Endothelial cell of umbilical vein (primary cell): ENCODE data around the gene ZBTB46. TPM values are rescaled to one million over a fixed set of nuclear protein-coding genes. Genes with fewer than 3 reads are reported as not detected.

Source experiments
- BruUV-seq: library from RNA; stranded (reverse); fragments of 400-500 nt; replicated peaks from 2 replicates; lab custom pipeline; 2021; lab: Mats Ljungman, UMichigan
- CTCF ChIA-PET: fragments of 300-600, 350-600 bp; sonication (Branson Sonifier 250); formaldehyde crosslinking; loops from one replicate; lab custom pipeline; 2021; ENCODE audit warnings: antibody characterized with exemption, inconsistent platforms; lab: Charles Lee
- POLR2A ChIA-PET: fragments of 300-600, 350-600 bp; sonication (Branson Sonifier 250); formaldehyde crosslinking; loops from one replicate; lab custom pipeline; 2021; ENCODE audit warnings: antibody characterized with exemption, inconsistent platforms; lab: Charles Lee
- DNase-seq: peaks from one replicate; pipeline ENCODE4 v3.0.0-alpha.2; 2011; ENCODE audit warnings: low read depth, low spot score
- FAIRE-seq: peaks from 2 replicates; lab custom pipeline; 2011; peaks lifted over from hg19 to GRCh38; lab: Jason Lieb, UNC
- H2AFZ ChIP-seq: 2 replicates; pipeline ENCODE4 v1.6.0; 2012; ENCODE audit warnings: low read depth, low read length, control low read depth, inconsistent platforms
- H3K27ac ChIP-seq: 2 replicates; pipeline ENCODE4 v1.5.1; 2011; ENCODE audit warnings: low read depth, mild to moderate bottlenecking, control low read depth, low read length, moderate library complexity; ENCODE audit not compliant: insufficient read depth
- H3K27me3 ChIP-seq, 2 experiments: 2 replicates each; pipeline versions ENCODE4 v1.6.0 to v1.6.1; 2011; ENCODE audit warnings: low read length in 2 of 2, mixed read lengths in 1 of 2; ENCODE audit not compliant: control insufficient read depth in 2 of 2, insufficient read depth in 2 of 2
- H3K36me3 ChIP-seq, 2 experiments: 2 replicates in 1 of 2; 3 replicates in 1 of 2; pipeline ENCODE4 v1.5.1; 2011; ENCODE audit warnings: low read length in 2 of 2, mild to moderate bottlenecking in 1 of 2, moderate library complexity in 1 of 2; ENCODE audit not compliant: control insufficient read depth in 2 of 2, insufficient read depth in 2 of 2; ENCODE audit errors: extremely low read depth in 1 of 2
- H3K4me1 ChIP-seq: 3 replicates; pipeline ENCODE4 v1.5.1; 2011; ENCODE audit warnings: mild to moderate bottlenecking, low read length; ENCODE audit not compliant: control insufficient read depth, insufficient read depth; ENCODE audit errors: extremely low read depth
- H3K4me2 ChIP-seq: 2 replicates; pipeline ENCODE4 v1.6.1; 2011; ENCODE audit warnings: low read length, control low read depth, mixed read lengths; ENCODE audit not compliant: insufficient read depth
- H3K4me3 ChIP-seq, 3 experiments: fragments of 200-600 bp in 1 of 3; sonication (generic), shearing (Covaris generic) in 1 of 3; replicated peaks in 1 of 3; 2 replicates each; pipeline ENCODE4 v1.5.1; 2011 to 2016; ENCODE audit warnings: control low read depth in 3 of 3, low read length in 3 of 3, mild to moderate bottlenecking in 2 of 3, inconsistent platforms in 1 of 3, low read depth in 1 of 3, moderate library complexity in 1 of 3; ENCODE audit not compliant: insufficient read depth in 1 of 3
- H3K79me2 ChIP-seq: 2 replicates; pipeline ENCODE4 v1.6.0; 2012; ENCODE audit warnings: low read length, inconsistent platforms; ENCODE audit not compliant: control insufficient read depth, insufficient read depth
- H3K9ac ChIP-seq: replicated peaks from 2 replicates; pipeline ENCODE3; 2011; ENCODE audit warnings: low read length, control low read depth; ENCODE audit not compliant: insufficient read depth; ENCODE audit errors: extremely low read depth
- H3K9me1 ChIP-seq: replicated peaks from 3 replicates; pipeline ENCODE4 v1.6.0; 2011; ENCODE audit warnings: mild to moderate bottlenecking, low read length; ENCODE audit not compliant: control insufficient read depth, insufficient read depth; ENCODE audit errors: extremely low read depth
- H3K9me3 ChIP-seq: replicated peaks from 2 replicates; pipeline ENCODE4 v1.5.1; 2012; ENCODE audit warnings: low read length, inconsistent platforms; ENCODE audit not compliant: control insufficient read depth, insufficient read depth
- H4K20me1 ChIP-seq: replicated peaks from 2 replicates; pipeline ENCODE3; 2011; ENCODE audit warnings: mild to moderate bottlenecking, low read length; ENCODE audit not compliant: control insufficient read depth, insufficient read depth; ENCODE audit errors: extremely low read depth
- EZH2 ChIP-seq: IDR thresholded peaks from 2 replicates; pipeline ENCODE4 v1.6.1; 2012; ENCODE audit warnings: borderline replicate concordance, low read depth, mild to moderate bottlenecking, moderate library complexity, low read length, inconsistent platforms; ENCODE audit not compliant: severe bottlenecking
- FOS ChIP-seq: IDR thresholded peaks from 2 replicates; pipeline ENCODE4 v1.6.1; 2011; ENCODE audit warnings: mild to moderate bottlenecking, low read length, moderate library complexity, borderline replicate concordance; ENCODE audit not compliant: insufficient read depth
- GATA2 ChIP-seq: IDR thresholded peaks from 2 replicates; pipeline ENCODE4 v1.7.0; 2011; ENCODE audit warnings: low read depth, mild to moderate bottlenecking, moderate library complexity, mixed read lengths, low read length; ENCODE audit not compliant: insufficient read length, insufficient read depth
- JUN ChIP-seq: IDR thresholded peaks from 2 replicates; pipeline ENCODE4 v1.6.1; 2011; ENCODE audit warnings: borderline replicate concordance, low read depth; ENCODE audit not compliant: insufficient read length, insufficient read depth
- MYC ChIP-seq: IDR thresholded peaks from one replicate; pipeline ENCODE4 v1.6.1; 2011; ENCODE audit warnings: mild to moderate bottlenecking, low read depth, low read length
- POLR2A ChIP-seq: IDR thresholded peaks from 2 replicates; pipeline ENCODE4 v1.6.1; 2012; ENCODE audit warnings: low read depth, mild to moderate bottlenecking, control low read depth, low read length
- POLR2AphosphoS5 ChIP-seq: IDR thresholded peaks from 2 replicates; pipeline ENCODE4 v1.6.1; 2012; ENCODE audit warnings: low read depth, mild to moderate bottlenecking, control low read depth, low read length, moderate library complexity; ENCODE audit not compliant: insufficient read depth
- dilution Hi-C: fragments of 300-500 bp; cut with MboI; formaldehyde crosslinking; loops from one replicate; pipeline ENCODE4 v1.15.0; 2019; ENCODE audit warnings: low sequenced_read_pairs; ENCODE audit not compliant: extremely low pct_ligation_motif_present
- intact Hi-C: fragments of 100-400 bp; cut with micrococcal nuclease; formaldehyde crosslinking; loops from one replicate; pipeline ENCODE4 v1.10.0; 2022
- polyA plus RNA-seq, 4 experiments: library from polyadenylated mRNA; depleted of rRNA in 3 of 4; stranded (reverse) in 3 of 4; unstranded in 1 of 4; fragments of >200 nt; gene quantifications; 2 replicates each; pipeline versions ENCODE4 v1.2.1 to v1.2.3, GENCODE V29; 2011 to 2012; ENCODE audit warnings: missing spikeins in 1 of 4
- total RNA-seq: library from RNA; stranded (reverse); gene quantifications from 2 replicates; pipeline ENCODE4 v1.2.3, GENCODE V29; 2021
- TF ChIP-seq, protein P1 (sequence below), 2 donors: IDR thresholded peaks; 1 replicate in 1 of 2; 2 replicates in 1 of 2; pipeline ENCODE4 v1.5.1; 2011; ENCODE audit warnings: low read length in 2 of 2, mild to moderate bottlenecking in 2 of 2, moderate library complexity in 2 of 2, control low read depth in 1 of 2, inconsistent platforms in 1 of 2, low read depth in 1 of 2; ENCODE audit not compliant: insufficient read depth in 1 of 2; ENCODE audit errors: extremely low read depth in 1 of 2
- TF ChIP-seq, protein P2 (sequence below): IDR thresholded peaks from 2 replicates; pipeline ENCODE4 v1.6.1; 2011; ENCODE audit not compliant: insufficient read depth, insufficient read length

Gene ZBTB46
- total and polyA plus RNA-seq, 2 donors (not counting 3 experiments of a cell fraction or from before 2014, with no cell fraction given), result 1.3 to 7.1 TPM

DNA sequence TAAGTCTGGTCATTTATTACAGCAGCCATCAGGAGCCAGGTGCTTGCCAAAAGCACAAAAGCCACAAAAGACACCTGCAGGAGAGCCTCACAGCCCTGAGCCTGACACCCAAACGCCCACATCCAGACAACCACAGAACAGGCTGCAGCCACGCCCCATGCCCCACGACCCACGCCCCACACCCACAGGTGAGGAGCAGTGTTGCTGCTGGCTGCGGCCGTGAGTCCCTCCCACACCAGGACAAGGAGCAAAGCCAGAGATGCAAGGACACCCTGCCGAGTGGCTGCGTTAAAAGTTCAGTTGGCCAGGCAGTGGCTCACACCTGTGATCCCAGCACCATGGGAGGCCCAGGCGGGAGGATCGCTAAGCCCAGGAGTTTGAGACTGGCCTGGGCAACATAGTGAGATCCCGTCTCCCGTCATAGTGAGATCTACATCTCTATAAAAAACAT is 48.5 kb downstream of the ZBTB46 start:
- no peak for FAIRE-seq
- dilution Hi-C loops (no loop called here), intact Hi-C loops (no loop called here)
- H3K4me1 ChIP-seq, result no peaks in the 10 kb centered on the region
- H3K27ac ChIP-seq, result no peak overlapping the region
- POLR2A ChIA-PET, result no interaction called here
- H4K20me1 ChIP-seq, result no peaks in the 10 kb centered on the region
- no peaks in the 10 kb centered on the region for H3K36me3 ChIP-seq
- H2AFZ ChIP-seq, result no peak overlapping the region
- H3K9me3 ChIP-seq, result no peaks in the 10 kb centered on the region
- no peaks in the 10 kb centered on the region for H3K27me3 ChIP-seq
- no peak overlapping the region for H3K4me2 ChIP-seq
- H3K79me2 ChIP-seq, result no peaks in the 10 kb centered on the region
- DNase-seq, result no peak
- no peak overlapping the region for H3K9ac ChIP-seq
- H3K9me1 ChIP-seq, result no peaks in the 10 kb centered on the region
- no TSS peak for BruUV-seq
- H3K4me3 ChIP-seq, result no peak overlapping the region
- CTCF ChIA-PET, result interaction anchor here (1.2 to 3.3 kb wide), 2 partner anchors 82 to 191 kb away, joined by 3 to 11 read pairs; partner anchors contain the start of gene TPD52L2
- no peak for TF ChIP-seq MYC
- no peak for TF ChIP-seq EZH2
- TF ChIP-seq JUN, result no peak
- TF ChIP-seq FOS, result no peak
- TF ChIP-seq GATA2, result no peak
- TF ChIP-seq, protein P1, sequence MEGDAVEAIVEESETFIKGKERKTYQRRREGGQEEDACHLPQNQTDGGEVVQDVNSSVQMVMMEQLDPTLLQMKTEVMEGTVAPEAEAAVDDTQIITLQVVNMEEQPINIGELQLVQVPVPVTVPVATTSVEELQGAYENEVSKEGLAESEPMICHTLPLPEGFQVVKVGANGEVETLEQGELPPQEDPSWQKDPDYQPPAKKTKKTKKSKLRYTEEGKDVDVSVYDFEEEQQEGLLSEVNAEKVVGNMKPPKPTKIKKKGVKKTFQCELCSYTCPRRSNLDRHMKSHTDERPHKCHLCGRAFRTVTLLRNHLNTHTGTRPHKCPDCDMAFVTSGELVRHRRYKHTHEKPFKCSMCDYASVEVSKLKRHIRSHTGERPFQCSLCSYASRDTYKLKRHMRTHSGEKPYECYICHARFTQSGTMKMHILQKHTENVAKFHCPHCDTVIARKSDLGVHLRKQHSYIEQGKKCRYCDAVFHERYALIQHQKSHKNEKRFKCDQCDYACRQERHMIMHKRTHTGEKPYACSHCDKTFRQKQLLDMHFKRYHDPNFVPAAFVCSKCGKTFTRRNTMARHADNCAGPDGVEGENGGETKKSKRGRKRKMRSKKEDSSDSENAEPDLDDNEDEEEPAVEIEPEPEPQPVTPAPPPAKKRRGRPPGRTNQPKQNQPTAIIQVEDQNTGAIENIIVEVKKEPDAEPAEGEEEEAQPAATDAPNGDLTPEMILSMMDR (IDR thresholded peaks at IDR 0.05; ENCODE audit: extremely low read depth in 1 of 2, insufficient read depth in 1 of 2, low read depth in 1 of 2, low read length in 2 of 2), result no peak
- TF ChIP-seq POLR2AphosphoS5, result no peak
- TF ChIP-seq POLR2A, result no peak
- TF ChIP-seq, protein P2, sequence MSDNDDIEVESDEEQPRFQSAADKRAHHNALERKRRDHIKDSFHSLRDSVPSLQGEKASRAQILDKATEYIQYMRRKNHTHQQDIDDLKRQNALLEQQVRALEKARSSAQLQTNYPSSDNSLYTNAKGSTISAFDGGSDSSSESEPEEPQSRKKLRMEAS, result no peak
